ENCODE results near the gene WDFY1.

- no peak for TF ChIP-seq EZH2 (IDR thresholded peaks at IDR 0.05; ENCODE audit: insufficient read depth, low read length)
- TF ChIP-seq CTCF (IDR thresholded peaks at IDR 0.05; ENCODE audit: insufficient read depth, low read depth, low read length), result no peak
Observed at GRCh38 chr2:223973606-223974005, 28.5 kb upstream of the WDFY1 start.

Data from astrocyte (in vitro differentiated cells and primary cell).